HG02763 (cell line): ENCODE data around the gene GAGE13.
"Not testable (repeated sequence)": the region's sequence is repeated elsewhere in the genome, so short reads cannot be mapped to it uniquely, and the experiment has no call there.

Experiments
- ATAC-seq: cut with Tn5 transposase; IDR thresholded peaks from one replicate; pipeline ENCODE4 v1.9.1; 2021; ENCODE audit warnings: mild to moderate bottlenecking, moderate library complexity; ENCODE audit not compliant: unreplicated experiment

The GAGE13 gene

GRCh38 chrX:49330421-49330820 lies 961 bp upstream of the GAGE13 start:
- not testable (repeated sequence) for ATAC-seq

GRCh38 chrX:49331841-49332240 lies 459 bp downstream of the GAGE13 start:
- ATAC-seq: not testable (repeated sequence)

GRCh38 chrX:49341449-49341848 lies 10.1 kb downstream of the GAGE13 start:
- ATAC-seq: not testable (repeated sequence)

GRCh38 chrX:49344496-49345175 lies 13.3 kb downstream of the GAGE13 start:
- ATAC-seq: not testable (repeated sequence)

- ATAC-seq: not testable (repeated sequence)
Measured at GRCh38 chrX:49345402-49345801, 14.0 kb downstream of the GAGE13 start.

GRCh38 chrX:49346150-49346549 lies 14.8 kb downstream of the GAGE13 start:
- ATAC-seq: not testable (repeated sequence)
